ENCODE measurements around the gene OPCML.

The OPCML gene

DNA sequence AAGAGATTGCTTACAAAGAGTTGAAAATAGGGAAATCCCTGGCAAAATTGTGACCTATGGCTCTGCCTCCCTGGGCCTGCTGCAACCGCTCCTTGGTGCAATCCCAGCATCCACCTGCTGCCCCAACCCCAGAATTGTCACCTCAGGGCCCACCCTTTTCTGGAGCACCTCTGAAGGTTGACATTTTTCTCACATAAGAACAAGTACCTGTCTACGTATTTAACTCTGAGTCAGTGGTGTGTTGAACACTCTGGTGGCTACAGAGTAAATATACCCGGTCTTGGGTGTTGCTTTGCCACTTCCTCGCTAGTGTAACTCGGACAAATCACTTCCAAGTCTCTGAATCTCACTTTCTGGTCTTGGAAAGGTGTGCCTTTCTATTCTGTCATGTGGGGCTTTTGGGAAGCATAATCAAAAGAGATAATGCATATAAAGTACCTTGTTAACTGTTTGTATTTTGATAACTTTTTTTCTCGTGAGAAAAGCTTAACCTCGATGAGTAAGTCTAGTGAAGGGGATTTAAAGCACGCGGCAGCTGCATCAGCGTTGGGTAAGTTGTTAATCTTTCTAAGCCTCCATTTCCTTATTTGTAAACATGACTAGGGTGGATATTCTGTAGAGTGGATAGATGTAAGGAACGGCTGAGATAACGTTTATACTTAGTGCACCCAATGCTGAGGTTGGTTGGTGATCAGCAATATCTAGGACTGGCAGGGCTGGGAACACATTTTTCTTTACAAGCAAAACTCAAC, 881.2 kb downstream of the OPCML start:
- in situ Hi-C loops (cut with MboI; ENCODE audit: low sequenced_read_pairs): no loop called here

DNA sequence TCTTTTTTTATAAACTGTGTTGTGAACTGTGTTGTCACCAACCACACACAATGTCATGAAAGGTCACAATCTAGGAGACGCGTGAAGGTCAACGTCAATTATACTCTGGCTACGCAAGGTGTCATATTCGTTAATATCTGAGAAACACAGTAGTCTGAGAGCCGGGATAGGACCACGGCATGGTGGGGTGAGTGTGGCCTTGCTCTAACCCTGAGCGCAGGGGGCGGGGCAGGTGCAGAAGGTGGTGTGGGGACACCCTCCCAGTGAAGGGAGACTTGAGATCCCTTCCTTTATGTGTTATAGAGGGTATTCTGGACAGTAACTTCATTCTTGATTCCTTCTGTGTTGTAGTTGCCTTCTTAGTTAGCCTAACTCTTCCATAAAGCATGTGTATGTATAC, 883.0 kb downstream of the OPCML start:
- in situ Hi-C loops (cut with MboI; ENCODE audit: low sequenced_read_pairs): no loop called here

DNA sequence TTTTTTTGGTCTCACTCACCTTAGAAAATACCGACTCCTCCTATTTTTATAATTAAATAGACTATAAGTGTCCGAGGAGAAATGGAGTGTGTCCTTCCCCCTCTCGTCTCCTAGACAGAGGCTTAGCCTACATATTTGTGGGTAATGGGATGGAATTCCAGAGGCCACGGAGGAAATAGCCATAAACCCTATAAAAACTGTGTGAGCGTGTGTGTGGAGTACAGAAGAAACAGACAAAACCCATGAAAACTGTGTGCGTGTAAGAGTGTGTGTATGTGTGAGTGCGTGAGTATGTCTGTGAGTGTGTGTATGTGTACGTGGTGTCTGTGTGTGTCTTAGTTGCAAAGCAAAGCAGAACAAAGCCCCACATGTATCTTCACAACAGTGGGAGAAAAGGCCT, 883.5 kb downstream of the OPCML start:
- in situ Hi-C loops (cut with MboI; ENCODE audit: low sequenced_read_pairs): no loop called here

DNA sequence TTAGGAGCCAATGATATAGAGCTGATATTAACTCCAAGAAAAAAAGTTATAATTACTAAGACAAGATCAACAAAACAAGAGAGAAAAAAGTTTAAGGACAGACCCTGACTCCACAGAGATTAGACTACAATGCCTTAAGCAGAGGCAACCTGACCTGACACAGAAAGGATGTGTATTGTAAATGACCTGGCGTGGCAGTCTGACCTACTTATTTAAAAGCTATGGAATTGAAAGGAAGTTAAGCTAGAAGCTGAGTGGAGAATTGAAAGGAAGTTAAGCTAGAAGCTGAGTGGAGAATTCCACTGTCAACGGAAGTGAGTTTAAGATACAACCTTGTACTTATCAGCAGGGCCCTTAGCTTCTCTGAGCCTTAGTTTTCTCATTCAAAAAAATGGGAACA, 885.4 kb downstream of the OPCML start:
- in situ Hi-C loops (cut with MboI; ENCODE audit: low sequenced_read_pairs): no loop called here

DNA sequence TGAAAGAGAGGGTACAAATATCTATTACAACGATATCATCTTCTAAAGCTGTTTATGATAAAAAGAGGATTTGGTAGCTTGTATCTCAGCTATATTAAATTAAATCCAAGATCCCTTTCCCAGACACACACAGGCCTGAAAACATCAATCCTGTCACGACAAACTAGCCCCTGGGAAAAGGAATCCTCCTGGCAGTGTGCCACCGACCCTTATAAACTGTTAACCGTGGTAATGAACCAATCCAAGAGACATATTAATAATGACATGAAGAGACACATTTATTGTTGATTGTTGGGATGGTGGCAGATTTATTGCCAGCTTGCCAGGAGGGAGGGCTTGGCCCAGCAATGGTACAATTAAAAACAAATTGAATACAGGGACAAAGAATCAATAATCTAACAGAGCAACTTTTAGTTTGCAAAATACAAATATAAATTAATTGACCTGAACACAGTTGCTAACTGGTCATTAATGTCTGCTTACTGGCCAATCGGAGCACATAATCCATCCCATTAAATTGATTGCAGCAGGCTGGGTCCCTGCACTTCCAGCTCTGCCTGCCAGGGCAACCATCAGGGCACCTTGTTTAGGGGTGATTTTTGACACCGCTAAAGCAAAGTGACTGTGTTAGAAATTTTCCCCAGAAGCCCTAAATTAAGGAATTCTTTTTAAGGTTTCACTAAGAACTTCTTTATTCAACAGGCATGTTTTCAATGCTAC, 887.6 kb downstream of the OPCML start:
- in situ Hi-C loops (cut with MboI; ENCODE audit: low sequenced_read_pairs): no loop called here

DNA sequence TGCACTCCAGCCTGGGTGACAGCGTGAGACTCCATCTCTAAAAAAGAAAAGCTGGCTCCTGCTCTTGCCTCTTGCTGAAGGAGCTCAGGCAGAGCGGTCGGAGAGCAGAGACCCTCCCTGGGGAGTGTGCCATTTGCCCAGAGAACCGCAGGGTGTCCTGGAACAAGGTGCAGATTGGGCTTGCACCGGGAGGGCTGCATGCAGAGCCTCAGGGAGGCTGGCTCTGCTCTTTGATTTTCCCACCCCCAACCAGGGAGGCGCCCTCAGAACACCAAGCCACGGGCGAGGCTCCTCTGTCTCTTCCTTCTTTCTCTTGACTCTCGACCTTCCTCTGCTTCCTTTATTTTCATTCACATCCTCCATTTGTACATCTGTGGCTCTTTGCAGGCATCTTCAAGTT, 889.1 kb downstream of the OPCML start:
- in situ Hi-C loops (cut with MboI; ENCODE audit: low sequenced_read_pairs): no loop called here

DNA sequence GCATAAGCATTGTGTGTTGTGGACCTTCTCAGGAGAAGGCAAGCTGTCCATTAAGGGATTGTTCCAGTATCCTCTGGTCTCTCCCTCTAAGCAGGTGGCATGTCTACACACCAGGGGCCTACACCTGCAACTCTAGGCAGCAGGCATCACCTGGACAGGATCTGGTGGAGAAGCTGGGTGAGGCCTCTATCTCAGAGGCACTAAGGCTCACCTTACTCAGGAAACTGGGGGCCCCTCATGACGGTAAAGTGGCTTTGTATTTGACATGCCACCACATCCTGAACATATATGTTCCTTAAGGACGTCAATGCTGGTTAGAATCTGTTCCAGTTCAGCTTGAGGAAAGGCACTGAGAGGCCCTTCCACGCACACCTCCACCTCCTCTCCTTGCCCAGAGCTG, 891.3 kb downstream of the OPCML start:
- in situ Hi-C loops (cut with MboI; ENCODE audit: low sequenced_read_pairs): no loop called here

DNA sequence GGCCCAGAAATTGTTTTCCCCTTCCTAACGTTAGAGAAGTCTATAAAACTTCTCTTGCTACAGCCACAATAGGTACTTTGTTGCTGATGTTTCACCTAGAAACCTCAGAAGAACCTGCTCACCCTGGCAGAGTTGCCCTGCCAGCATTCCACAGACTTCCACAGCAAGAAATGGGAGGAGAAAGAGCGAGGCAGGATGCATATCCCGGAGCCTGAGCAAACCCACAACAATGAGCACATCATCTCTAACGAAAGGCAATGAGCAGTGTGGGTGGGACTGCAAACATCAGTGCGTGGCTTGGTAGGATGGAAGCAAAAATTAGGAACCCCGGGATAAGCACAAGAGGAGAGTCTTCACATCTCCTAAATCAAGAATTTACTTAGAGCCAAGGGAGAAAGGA, 892.3 kb downstream of the OPCML start:
- in situ Hi-C loops (cut with MboI; ENCODE audit: low sequenced_read_pairs): no loop called here

DNA sequence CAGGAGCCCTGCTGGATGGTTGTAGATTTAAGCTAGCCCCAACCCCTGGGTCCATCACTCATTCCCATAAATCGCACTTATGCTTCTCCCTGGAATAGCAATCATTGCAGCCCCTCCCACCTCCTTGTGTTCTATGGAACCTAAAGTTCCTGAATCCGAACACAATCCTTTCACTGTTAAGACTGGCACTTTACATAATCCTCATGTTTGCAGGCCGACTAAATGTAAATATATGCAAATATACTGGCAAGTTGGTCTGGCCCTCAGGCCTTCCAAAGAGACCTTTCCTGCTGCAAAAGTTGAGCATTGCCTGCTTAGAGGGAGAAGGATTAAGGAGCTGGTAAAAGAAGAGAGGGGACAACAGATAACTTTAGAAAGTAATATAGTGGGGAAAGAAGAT, 892.9 kb downstream of the OPCML start:
- in situ Hi-C loops (cut with MboI; ENCODE audit: low sequenced_read_pairs): no loop called here

DNA sequence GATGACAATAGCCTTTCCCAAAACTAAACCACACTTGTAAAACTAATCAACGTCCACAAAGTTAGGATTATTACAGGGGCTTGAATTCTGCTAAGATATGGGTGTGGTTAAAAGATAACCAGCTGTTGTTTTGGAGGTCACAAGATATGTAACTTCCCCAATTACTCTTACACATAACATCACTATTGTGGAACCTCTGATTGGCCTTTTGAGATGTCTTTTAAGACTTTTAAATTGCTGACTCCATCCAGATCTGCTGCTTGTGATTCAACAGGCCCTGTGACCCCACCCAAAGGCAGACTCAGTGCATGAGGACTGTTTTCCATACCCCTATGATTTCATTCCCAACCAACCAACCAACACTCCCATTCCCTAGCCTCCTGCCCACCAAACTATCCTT, 893.9 kb downstream of the OPCML start:
- in situ Hi-C loops (cut with MboI; ENCODE audit: low sequenced_read_pairs): no loop called here

DNA sequence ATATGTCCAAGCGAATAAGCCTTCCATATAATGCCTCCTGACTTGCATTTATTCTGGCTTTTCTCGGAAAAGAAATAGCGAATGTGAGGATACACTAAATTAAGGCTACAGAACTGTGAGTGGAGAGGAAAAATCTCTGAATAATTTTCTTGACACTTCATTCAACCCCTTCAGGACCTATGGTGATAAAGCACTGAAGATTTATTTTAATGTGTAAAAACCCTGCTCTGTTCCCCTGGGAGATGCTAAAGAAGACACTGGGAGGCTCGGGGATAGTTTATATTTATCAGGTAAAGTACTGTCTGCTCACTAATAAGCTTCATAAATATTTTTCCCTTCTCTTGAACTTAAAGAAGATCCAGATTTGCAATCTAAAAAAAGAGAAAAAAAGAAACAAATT, 895.8 kb downstream of the OPCML start:
- in situ Hi-C loops (cut with MboI; ENCODE audit: low sequenced_read_pairs): no loop called here

DNA sequence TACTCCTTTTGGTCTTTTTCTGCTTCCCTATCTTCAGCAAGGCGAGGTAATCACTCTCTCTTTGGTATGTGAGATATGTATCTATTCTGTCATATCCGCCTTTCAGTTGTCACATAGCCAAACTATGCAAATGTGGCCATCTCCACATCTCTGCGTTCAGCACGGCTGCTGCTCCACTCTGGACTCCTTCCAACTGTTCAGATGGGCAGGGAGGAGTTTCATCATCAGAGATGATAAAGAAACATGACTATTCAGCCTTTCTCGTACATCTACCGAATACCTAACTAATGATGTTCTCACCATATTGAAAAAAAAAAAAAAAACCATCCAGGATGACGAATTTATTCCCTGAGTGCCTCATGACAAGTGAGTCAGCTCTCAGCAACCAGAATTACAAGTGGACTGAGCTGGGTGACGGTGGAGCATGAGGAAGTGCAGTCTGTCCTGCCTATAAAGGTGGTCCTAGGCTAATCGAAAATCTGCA, 899.6 kb downstream of the OPCML start:
- in situ Hi-C loops (cut with MboI; ENCODE audit: low sequenced_read_pairs): no loop called here

DNA sequence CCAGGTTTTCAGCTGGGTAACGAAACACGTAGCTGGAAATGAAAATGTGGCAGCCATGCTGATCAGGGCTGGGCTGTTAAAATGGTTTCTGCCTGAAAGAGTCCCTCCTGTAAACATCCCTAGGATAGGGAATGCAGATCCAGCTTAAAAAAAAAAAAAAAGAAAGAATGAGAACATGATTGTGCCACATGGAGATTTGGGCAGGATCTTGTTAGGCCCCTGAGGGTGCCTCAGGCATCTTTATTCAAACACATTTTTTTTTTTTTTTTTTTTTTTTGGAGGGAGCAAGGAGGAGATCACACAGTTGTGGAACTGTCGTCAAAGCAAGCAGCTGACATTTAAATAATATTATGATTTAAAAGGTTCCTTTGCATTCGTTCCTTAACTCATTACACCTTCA, 900.3 kb downstream of the OPCML start:
- in situ Hi-C loops (cut with MboI; ENCODE audit: low sequenced_read_pairs): no loop called here

DNA sequence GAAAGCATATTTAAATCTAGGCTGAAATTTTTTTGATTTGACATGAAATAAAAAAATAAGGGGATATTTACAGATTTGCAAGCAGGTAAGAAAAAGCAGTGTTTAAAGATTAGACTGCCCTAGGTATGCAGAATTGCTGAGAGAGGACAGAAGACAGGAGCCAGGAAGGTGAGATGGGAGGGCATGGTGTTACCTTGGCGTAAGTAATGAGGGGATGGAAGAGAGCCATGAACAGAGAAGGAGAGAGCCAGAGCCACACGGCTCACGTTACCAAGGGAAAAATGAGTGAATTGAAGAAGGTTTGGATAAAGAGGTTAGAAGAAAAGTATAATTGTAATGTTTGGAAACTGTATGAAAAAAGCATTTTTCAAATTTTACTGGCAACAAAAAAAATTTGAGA, 904.3 kb downstream of the OPCML start:
- in situ Hi-C loops (cut with MboI; ENCODE audit: low sequenced_read_pairs): no loop called here

DNA sequence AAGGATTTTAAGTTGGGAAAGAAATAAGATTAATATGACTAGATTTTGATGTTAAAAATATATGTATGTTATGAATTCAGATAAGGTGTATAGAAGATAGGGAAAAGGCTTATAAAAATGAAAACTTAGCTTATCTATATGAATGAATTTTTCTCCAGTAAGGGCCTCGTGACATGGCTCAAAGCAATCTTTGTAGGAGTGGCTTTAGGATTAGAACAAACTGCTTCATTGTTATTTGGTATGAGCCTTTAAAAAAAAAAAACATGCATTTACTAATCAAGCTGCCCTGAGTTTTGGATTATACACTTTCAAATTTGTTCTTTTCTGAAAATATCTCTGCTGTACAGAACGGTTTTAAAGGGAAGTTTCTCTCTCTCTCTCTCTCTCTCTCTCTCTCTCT, 905.9 kb downstream of the OPCML start:
- in situ Hi-C loops (cut with MboI; ENCODE audit: low sequenced_read_pairs): no loop called here

DNA sequence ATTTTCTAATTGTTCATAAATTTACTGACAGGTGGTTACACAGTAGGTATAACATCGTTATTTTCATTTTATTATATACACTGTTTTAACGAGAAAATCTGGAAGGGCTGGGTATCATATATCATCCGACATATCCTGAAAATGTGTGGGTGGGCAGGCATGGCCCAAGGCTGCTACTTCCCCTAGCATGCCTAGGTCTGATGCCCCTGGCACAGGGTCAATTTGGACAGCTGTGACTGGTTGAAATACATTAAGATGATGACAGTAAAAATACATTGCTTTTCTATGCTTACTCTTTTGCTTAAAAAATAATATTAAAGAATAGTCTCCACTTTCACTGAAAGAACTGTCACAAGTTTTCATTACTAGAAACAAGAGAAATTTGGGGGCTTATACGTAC, 908.8 kb downstream of the OPCML start:
- in situ Hi-C loops (cut with MboI; ENCODE audit: low sequenced_read_pairs): no loop called here

DNA sequence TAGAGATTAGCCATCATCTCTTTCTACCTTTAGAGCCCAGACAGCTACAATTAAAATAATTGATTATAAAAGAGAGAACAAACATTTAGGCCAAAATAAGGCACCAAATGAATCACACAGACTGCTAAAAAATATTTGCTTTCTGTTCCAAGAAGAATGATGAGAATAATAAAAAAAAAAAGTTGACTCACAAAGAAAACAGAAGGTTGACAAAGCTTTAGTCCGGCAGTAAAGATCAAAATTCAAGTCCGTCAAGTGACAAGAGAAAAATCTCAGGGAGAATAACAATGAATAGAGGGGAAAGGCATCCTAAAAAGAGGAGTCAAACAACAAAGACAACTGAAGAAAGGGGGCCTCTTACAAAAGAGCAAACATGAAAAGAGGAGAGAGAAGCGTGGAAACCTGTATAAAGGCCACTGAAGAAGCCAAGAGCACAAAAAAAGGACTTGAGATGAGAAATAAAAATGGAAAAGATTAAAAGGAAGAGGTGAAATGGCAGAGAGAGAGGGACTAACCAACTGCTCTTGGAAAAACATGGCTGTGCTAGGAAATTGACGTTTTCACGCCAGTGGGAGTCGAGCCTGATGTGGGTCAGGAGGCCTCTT, 910.2 kb downstream of the OPCML start:
- in situ Hi-C loops (cut with MboI; ENCODE audit: low sequenced_read_pairs): no loop called here

DNA sequence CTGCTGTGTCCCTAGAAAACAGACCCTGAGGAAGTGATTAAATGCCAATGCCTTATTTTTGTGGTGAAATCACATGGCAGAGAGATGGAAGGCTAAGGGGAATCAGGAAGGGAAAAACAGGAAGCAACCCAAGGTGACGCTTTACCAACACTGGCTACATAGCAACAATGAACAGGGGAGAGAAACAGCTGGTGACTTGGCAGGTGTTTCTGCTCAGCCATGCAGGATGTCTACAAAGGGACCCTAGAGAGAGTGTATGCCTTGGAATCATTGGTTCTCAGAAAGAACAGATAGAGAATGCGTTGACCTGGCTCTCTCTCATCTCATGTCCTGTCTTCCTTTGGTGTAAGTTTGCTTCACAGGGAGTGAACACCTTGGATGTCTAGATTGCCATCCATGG, 911.9 kb downstream of the OPCML start:
- in situ Hi-C loops (cut with MboI; ENCODE audit: low sequenced_read_pairs): no loop called here

DNA sequence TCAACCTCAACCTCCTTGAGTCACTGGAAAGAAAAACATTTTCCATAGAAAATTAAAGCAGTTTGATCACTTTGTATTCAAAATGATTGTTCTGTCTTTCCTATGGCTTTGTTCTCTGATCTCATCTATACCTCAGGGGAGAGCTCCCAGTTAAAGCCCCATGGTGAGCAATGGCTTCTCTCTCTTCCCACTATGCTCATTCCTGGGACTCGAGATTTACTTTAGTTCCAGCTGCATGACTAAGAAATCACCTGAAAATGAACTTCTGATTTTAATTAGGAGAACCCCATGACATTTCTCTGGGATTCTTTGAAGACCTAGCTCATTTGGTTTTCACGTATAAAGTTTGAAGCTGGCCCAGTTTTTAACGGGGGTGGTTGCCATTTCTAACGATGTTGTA, 921.5 kb downstream of the OPCML start:
- in situ Hi-C loops (cut with MboI; ENCODE audit: low sequenced_read_pairs): no loop called here

DNA sequence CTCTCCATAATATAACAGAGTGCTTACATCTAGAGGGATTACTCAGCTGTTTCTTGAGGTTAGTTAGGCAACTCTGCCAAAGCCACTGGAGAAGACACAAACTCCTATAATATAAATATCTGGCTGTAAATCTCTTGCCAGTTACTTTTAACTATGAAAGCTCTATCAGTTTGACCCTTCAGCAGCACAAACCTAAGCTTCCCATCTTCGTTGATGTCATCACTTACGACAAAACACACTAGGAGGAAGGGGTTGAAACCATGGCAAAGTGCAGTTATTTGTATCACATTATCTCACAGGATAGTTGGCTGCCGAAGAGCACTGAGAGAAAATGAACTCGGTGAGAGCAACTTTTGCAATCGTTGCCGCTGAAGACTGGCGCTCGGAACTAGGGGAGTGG, 922.1 kb downstream of the OPCML start:
- in situ Hi-C loops (cut with MboI; ENCODE audit: low sequenced_read_pairs): no loop called here

DNA sequence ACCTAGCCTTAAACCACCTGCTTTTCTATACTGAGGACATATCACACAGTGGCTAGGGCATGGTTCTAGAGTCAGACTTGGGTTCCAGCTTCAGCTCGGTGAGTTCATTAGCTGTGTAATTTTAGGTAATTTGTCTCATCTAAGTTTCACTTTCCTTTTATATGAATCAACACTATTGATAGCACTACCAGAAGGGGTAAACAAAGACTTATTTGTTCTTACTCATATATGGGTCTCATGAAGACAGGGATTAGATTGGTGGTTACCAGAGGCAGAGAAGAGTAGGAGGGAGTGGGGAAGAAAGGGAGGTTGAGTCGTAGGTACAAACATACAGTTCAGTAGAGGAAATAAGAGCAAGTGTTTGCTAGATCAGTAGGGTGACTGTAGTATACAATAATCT, 924.7 kb downstream of the OPCML start:
- in situ Hi-C loops (cut with MboI; ENCODE audit: low sequenced_read_pairs): no loop called here
